Fibroblast of mammary gland (primary cell): ENCODE measurements around the gene RNF19B.

Experiments
- DNase-seq: peaks from one replicate; pipeline ENCODE4 v3.0.0-alpha.2; 2010; ENCODE audit warnings: low read depth
- H3K4me3 ChIP-seq: 2 replicates; pipeline ENCODE4 v1.5.1; 2011; ENCODE audit warnings: low read depth, mild to moderate bottlenecking, low read length, moderate library complexity; ENCODE audit not compliant: control insufficient read depth
- CTCF ChIP-seq: conservative IDR thresholded peaks from 2 replicates; pipeline ENCODE4 v1.5.1; 2011; ENCODE audit warnings: low read depth, low read length, inconsistent platforms; ENCODE audit not compliant: control insufficient read depth, insufficient read depth

RNF19B gene

GRCh38 chr1:32888677-32889420, 75.8 kb downstream of the RNF19B start:
- TF ChIP-seq CTCF, result no peak
- DNase-seq, result no peak
- no peak overlapping the region for H3K4me3 ChIP-seq

- no peak overlapping the region for H3K4me3 ChIP-seq
- TF ChIP-seq CTCF, result no peak
- no peak for DNase-seq
Measured at GRCh38 chr1:32888134-32888533, 76.5 kb downstream of the RNF19B start.

- H3K4me3 ChIP-seq, result no peak overlapping the region
- no peak for TF ChIP-seq CTCF
- no peak for DNase-seq
Measured at GRCh38 chr1:32887623-32888022, 77.0 kb downstream of the RNF19B start.

- H3K4me3 ChIP-seq, result no peak overlapping the region
Measured at GRCh38 chr1:32886828-32887414, 77.7 kb downstream of the RNF19B start.

More at GRCh38 chr1:32886828-32887414, 77.7 kb downstream of the RNF19B start:
- TF ChIP-seq CTCF, result no peak
- DNase-seq, result no peak
